WTC11 (cell line): ENCODE data around the gene FGFBP2. TPM values are rescaled to one million over a fixed set of nuclear protein-coding genes. Genes with fewer than 3 reads are reported as not detected.

ENCODE experiments used
- ATAC-seq: fragments of 200-7000 bp; cut with Tn5 transposase; 2 replicates; pipeline ENCODE4 v1.10.0; 2021; ENCODE audit warnings: mild to moderate bottlenecking, moderate library complexity
- CTCF ChIA-PET: fragments of 300-600 bp; sonication (Branson Sonifier 250); formaldehyde crosslinking; loops from one replicate; lab custom pipeline; 2021; ENCODE audit warnings: antibody characterized with exemption; lab: Charles Lee
- POLR2A ChIA-PET: fragments of 350-600 bp; sonication (Branson Sonifier 250); formaldehyde crosslinking; loops from one replicate; lab custom pipeline; 2021; ENCODE audit warnings: antibody characterized with exemption; lab: Charles Lee
- DNase-seq: peaks from one replicate; pipeline ENCODE4 v3.0.0; 2021; ENCODE audit warnings: low spot score
- H3K27ac Mint-ChIP-seq: 2 replicates; pipeline ENCODE4 v1.8.0; 2021; ENCODE audit warnings: mixed read lengths
- H3K27me3 Mint-ChIP-seq: 2 replicates; pipeline ENCODE4 v1.8.0; 2021; ENCODE audit warnings: low read depth, mild to moderate bottlenecking, moderate library complexity, mixed read lengths
- H3K36me3 Mint-ChIP-seq: 2 replicates; pipeline ENCODE4 v1.8.0; 2021; ENCODE audit warnings: mixed read lengths
- H3K4me1 Mint-ChIP-seq: 2 replicates; pipeline ENCODE4 v1.8.0; 2022; ENCODE audit warnings: mixed read lengths
- H3K4me3 Mint-ChIP-seq: 2 replicates; pipeline ENCODE4 v1.8.0; 2021; ENCODE audit warnings: mild to moderate bottlenecking, moderate library complexity, mixed read lengths
- H3K9me3 Mint-ChIP-seq: 2 replicates; pipeline ENCODE4 v1.8.0; 2021; ENCODE audit warnings: mixed read lengths
- CREB1 ChIP-seq: sonication (generic); formaldehyde crosslinking; IDR thresholded peaks from 2 replicates; pipeline ENCODE4 v1.8.0; 2023; ENCODE audit warnings: mild to moderate bottlenecking, missing genetic modification reagents
- ESRRA ChIP-seq: sonication (generic); formaldehyde crosslinking; IDR thresholded peaks from 2 replicates; pipeline ENCODE4 v1.8.1; 2022; ENCODE audit warnings: mild to moderate bottlenecking, missing genetic modification reagents, borderline replicate concordance
- FOXP1 ChIP-seq: sonication (generic); formaldehyde crosslinking; IDR thresholded peaks from 2 replicates; pipeline ENCODE4 v1.8.0; 2022; ENCODE audit warnings: missing genetic modification reagents, mild to moderate bottlenecking, moderate library complexity, borderline replicate concordance
- GABPB1 ChIP-seq: sonication (generic); formaldehyde crosslinking; IDR thresholded peaks from 2 replicates; pipeline ENCODE4 v1.8.1; 2023; ENCODE audit warnings: mild to moderate bottlenecking, missing genetic modification reagents
- MXD4 ChIP-seq: fragments of 250-450 bp; sonication (Bioruptor Pico); IDR thresholded peaks from 2 replicates; pipeline ENCODE4 v1.8.0; 2021; ENCODE audit warnings: mild to moderate bottlenecking, moderate library complexity, borderline replicate concordance
- NFYB ChIP-seq: sonication (generic); formaldehyde crosslinking; conservative IDR thresholded peaks from 2 replicates; pipeline ENCODE4 v1.8.0; 2022; ENCODE audit warnings: low read depth, missing genetic modification reagents
- NR1H2 ChIP-seq: sonication (generic); formaldehyde crosslinking; IDR thresholded peaks from 2 replicates; pipeline ENCODE4 v1.9.0; 2021; ENCODE audit warnings: mild to moderate bottlenecking, moderate library complexity, missing genetic modification reagents
- RORB ChIP-seq: fragments of 250-450 bp; sonication (Bioruptor Pico); IDR thresholded peaks from 2 replicates; pipeline ENCODE4 v1.9.0; 2021; ENCODE audit warnings: mild to moderate bottlenecking
- TCF7 ChIP-seq: sonication (generic); formaldehyde crosslinking; IDR thresholded peaks from 2 replicates; pipeline ENCODE4 v1.8.0; 2022; ENCODE audit warnings: mild to moderate bottlenecking, low read depth, missing genetic modification reagents, moderate library complexity
- ZNF121 ChIP-seq: sonication (generic); formaldehyde crosslinking; IDR thresholded peaks from 2 replicates; pipeline ENCODE4 v1.8.0; 2023; ENCODE audit warnings: missing genetic modification reagents
- ZNF138 ChIP-seq: sonication (generic); formaldehyde crosslinking; conservative IDR thresholded peaks from 2 replicates; pipeline ENCODE4 v1.8.1; 2022; ENCODE audit warnings: mild to moderate bottlenecking, moderate library complexity, missing genetic modification reagents
- total RNA-seq: library from RNA; stranded (reverse); gene quantifications from 3 replicates; pipeline ENCODE4 v1.2.3, GENCODE V29; 2021
- TF ChIP-seq, protein P1 (sequence below): fragments of 250-450 bp; sonication (Bioruptor Pico); IDR thresholded peaks from 2 replicates; pipeline ENCODE4 v1.9.0; 2021; ENCODE audit warnings: mild to moderate bottlenecking
- TF ChIP-seq, protein P2 (sequence below): fragments of 250-450 bp; sonication (Bioruptor Pico); conservative IDR thresholded peaks from 2 replicates; pipeline ENCODE4 v1.9.0; 2021; ENCODE audit warnings: mild to moderate bottlenecking
- TF ChIP-seq, protein P3 (sequence below): sonication (generic); formaldehyde crosslinking; IDR thresholded peaks from 2 replicates; pipeline ENCODE4 v1.8.0; 2022; ENCODE audit warnings: mild to moderate bottlenecking, missing genetic modification reagents
- TF ChIP-seq, protein P4 (sequence below): sonication (generic); formaldehyde crosslinking; IDR thresholded peaks from 2 replicates; pipeline ENCODE4 v1.8.1; 2023; ENCODE audit warnings: mild to moderate bottlenecking, missing genetic modification reagents
- TF ChIP-seq, protein P5 (sequence below): sonication (generic); formaldehyde crosslinking; conservative IDR thresholded peaks from 2 replicates; pipeline ENCODE4 v1.8.1; 2022; ENCODE audit warnings: mild to moderate bottlenecking, missing genetic modification reagents
- TF ChIP-seq, protein P6 (sequence below): sonication (generic); formaldehyde crosslinking; IDR thresholded peaks from 2 replicates; pipeline ENCODE4 v1.8.0; 2023; ENCODE audit warnings: mild to moderate bottlenecking, missing genetic modification reagents

The FGFBP2 gene
- total RNA-seq, 1 experiment from 2014 or later, result 0.24 TPM

DNA sequence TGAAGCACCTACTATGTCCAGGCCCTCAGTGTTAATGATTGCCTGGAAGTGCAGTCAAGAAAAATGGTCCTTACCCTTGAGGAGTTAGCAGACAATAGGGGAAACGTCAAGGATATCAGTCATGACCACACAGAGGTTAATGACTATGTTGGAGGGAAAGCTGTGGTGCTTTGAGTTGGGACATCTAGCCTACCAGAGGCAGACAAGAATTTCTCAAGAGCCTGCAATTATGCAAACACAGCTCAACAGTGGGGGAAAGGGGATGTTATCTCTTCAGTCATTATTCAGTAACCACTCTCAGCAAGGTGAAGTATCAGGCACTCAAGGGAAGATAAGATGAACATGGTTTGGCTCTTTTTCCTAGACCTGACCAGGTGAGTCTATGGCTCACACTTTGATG, 17.5 kb downstream of the FGFBP2 start (continued):
- TF ChIP-seq, protein P1, sequence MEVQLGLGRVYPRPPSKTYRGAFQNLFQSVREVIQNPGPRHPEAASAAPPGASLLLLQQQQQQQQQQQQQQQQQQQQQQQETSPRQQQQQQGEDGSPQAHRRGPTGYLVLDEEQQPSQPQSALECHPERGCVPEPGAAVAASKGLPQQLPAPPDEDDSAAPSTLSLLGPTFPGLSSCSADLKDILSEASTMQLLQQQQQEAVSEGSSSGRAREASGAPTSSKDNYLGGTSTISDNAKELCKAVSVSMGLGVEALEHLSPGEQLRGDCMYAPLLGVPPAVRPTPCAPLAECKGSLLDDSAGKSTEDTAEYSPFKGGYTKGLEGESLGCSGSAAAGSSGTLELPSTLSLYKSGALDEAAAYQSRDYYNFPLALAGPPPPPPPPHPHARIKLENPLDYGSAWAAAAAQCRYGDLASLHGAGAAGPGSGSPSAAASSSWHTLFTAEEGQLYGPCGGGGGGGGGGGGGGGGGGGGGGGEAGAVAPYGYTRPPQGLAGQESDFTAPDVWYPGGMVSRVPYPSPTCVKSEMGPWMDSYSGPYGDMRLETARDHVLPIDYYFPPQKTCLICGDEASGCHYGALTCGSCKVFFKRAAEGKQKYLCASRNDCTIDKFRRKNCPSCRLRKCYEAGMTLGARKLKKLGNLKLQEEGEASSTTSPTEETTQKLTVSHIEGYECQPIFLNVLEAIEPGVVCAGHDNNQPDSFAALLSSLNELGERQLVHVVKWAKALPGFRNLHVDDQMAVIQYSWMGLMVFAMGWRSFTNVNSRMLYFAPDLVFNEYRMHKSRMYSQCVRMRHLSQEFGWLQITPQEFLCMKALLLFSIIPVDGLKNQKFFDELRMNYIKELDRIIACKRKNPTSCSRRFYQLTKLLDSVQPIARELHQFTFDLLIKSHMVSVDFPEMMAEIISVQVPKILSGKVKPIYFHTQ (CRISPR knock-in tag), result no peak
- TF ChIP-seq ZNF121 (CRISPR knock-in tag), result no peak
- no peak for TF ChIP-seq RORB (CRISPR knock-in tag)
- TF ChIP-seq, protein P2, sequence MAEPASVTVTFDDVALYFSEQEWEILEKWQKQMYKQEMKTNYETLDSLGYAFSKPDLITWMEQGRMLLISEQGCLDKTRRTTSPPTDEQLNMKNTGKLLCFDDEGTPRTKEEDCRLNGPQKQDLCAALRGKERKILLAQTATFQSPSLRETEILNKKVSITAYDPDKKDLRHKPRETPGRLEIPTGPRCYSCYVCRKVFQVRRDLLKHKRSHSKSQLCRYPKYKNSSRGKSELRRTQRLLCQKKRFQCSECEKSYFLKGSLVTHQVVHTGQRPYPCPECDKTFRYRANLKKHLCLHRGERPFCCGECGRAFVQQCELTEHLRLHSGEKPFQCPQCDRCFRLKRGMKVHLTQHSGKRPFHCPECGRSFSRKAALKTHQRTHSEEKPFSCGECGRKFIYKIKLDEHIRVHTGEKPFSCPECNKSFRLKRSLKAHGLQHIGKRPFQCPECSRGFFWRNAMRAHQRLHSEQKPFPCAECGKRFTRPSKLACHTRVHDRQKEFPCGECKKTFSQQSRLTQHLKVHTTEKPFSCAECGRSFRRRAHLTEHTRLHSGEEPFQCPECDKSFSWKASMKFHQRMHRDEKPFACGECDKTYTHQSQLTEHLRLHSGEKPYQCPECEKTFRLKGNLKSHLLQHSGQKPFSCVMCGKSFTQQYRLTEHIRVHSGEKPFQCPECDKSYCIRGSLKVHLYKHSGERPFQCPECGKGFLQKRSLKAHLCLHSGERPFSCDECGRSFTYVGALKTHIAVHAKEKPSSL (CRISPR knock-in tag), result no peak

DNA sequence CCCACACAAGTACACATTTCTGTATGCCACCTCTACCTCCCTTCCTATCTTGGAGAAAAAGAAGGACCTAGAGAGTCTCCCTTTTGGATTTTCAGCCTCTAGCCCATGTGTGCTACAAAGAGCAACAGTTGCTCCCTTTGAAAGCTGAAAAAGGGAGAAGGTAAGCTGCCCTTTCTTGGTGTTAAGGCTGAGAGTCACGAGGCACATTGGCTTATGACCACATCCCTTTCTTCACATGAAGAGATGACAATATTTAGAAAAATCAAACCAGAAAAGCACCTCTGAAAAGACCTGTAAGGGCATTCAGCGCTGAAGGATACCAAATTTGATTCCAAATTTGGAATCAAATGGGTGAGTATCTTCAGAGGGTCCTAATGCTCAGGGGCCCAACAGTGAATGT, 18.1 kb downstream of the FGFBP2 start:
- H3K4me1 Mint-ChIP-seq, result no peaks in the 10 kb centered on the region
- ChIA-PET CTCF (interaction anchor here (1.1 to 1.9 kb wide), 2 partner anchors 63 to 139 kb away, joined by 3 to 6 read pairs; no protein-coding TSS in a partner anchor), POLR2A (no interaction called here)
- H3K9me3 Mint-ChIP-seq, result peaks cover 5% of the 10 kb centered on the region; the same call in 1 of the 2 replicates
- no peak overlapping the region for H3K4me3 Mint-ChIP-seq
- ATAC-seq (no peak), DNase-seq (no peak)
- no peaks in the 10 kb centered on the region for H3K27me3 Mint-ChIP-seq
- TF ChIP-seq FOXP1 (no peak), NR1H2 (no peak), CREB1 (CRISPR knock-in tag) (no peak), TCF7 (no peak), GABPB1 (CRISPR knock-in tag) (no peak), MXD4 (CRISPR knock-in tag) (no peak), ZNF138 (CRISPR knock-in tag) (no peak), RORB (CRISPR knock-in tag) (no peak), ESRRA (CRISPR knock-in tag) (no peak), NFYB (CRISPR knock-in tag) (no peak)
- TF ChIP-seq, protein P3, sequence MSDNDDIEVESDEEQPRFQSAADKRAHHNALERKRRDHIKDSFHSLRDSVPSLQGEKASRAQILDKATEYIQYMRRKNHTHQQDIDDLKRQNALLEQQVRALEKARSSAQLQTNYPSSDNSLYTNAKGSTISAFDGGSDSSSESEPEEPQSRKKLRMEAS (CRISPR knock-in tag), result no peak
- TF ChIP-seq, protein P4, sequence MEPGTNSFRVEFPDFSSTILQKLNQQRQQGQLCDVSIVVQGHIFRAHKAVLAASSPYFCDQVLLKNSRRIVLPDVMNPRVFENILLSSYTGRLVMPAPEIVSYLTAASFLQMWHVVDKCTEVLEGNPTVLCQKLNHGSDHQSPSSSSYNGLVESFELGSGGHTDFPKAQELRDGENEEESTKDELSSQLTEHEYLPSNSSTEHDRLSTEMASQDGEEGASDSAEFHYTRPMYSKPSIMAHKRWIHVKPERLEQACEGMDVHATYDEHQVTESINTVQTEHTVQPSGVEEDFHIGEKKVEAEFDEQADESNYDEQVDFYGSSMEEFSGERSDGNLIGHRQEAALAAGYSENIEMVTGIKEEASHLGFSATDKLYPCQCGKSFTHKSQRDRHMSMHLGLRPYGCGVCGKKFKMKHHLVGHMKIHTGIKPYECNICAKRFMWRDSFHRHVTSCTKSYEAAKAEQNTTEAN (CRISPR knock-in tag), result no peak
- TF ChIP-seq, protein P5, sequence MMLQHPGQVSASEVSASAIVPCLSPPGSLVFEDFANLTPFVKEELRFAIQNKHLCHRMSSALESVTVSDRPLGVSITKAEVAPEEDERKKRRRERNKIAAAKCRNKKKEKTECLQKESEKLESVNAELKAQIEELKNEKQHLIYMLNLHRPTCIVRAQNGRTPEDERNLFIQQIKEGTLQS, result no peak
- TF ChIP-seq, protein P1 (CRISPR knock-in tag), result no peak
- TF ChIP-seq, protein P6, sequence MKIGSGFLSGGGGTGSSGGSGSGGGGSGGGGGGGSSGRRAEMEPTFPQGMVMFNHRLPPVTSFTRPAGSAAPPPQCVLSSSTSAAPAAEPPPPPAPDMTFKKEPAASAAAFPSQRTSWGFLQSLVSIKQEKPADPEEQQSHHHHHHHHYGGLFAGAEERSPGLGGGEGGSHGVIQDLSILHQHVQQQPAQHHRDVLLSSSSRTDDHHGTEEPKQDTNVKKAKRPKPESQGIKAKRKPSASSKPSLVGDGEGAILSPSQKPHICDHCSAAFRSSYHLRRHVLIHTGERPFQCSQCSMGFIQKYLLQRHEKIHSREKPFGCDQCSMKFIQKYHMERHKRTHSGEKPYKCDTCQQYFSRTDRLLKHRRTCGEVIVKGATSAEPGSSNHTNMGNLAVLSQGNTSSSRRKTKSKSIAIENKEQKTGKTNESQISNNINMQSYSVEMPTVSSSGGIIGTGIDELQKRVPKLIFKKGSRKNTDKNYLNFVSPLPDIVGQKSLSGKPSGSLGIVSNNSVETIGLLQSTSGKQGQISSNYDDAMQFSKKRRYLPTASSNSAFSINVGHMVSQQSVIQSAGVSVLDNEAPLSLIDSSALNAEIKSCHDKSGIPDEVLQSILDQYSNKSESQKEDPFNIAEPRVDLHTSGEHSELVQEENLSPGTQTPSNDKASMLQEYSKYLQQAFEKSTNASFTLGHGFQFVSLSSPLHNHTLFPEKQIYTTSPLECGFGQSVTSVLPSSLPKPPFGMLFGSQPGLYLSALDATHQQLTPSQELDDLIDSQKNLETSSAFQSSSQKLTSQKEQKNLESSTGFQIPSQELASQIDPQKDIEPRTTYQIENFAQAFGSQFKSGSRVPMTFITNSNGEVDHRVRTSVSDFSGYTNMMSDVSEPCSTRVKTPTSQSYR (CRISPR knock-in tag), result no peak
- no peak overlapping the region for H3K27ac Mint-ChIP-seq
- H3K36me3 Mint-ChIP-seq, result no peaks in the 10 kb centered on the region
